GM19025 (cell line): ENCODE measurements around the gene PLSCR3.

Experiments
- ATAC-seq: cut with Tn5 transposase; IDR thresholded peaks from one replicate; pipeline ENCODE4 v1.9.1; 2021; ENCODE audit warnings: mild to moderate bottlenecking, low read depth, moderate library complexity; ENCODE audit not compliant: unreplicated experiment

PLSCR3 gene

GRCh38 chr17:7426896-7427489 is 32.7 kb upstream of the PLSCR3 start:
- ATAC-seq, result no peak

GRCh38 chr17:7426203-7426863 is 32.0 kb upstream of the PLSCR3 start:
- ATAC-seq, result no peak

- no peak for ATAC-seq
Observed at GRCh38 chr17:7425756-7426155, 31.4 kb upstream of the PLSCR3 start.

GRCh38 chr17:7425316-7425715 is 31.0 kb upstream of the PLSCR3 start, which contains the start of gene SPEM2:
Gene SPEM2, plus strand, starts transcription at chr17:7425616. Its CDS starts 73 bp downstream, at chr17:7425689.
- no peak for ATAC-seq

GRCh38 chr17:7423679-7424078 is 29.4 kb upstream of the PLSCR3 start:
- ATAC-seq, result no peak

GRCh38 chr17:7421186-7421585 is 26.9 kb upstream of the PLSCR3 start:
- no peak for ATAC-seq

GRCh38 chr17:7419819-7420610 is 25.7 kb upstream of the PLSCR3 start, which contains the start of gene SPEM1:
Gene SPEM1, plus strand, starts transcription at chr17:7420324. Its CDS starts 61 bp downstream, at chr17:7420385.
- ATAC-seq, result no peak

GRCh38 chr17:7418472-7419152 is 24.3 kb upstream of the PLSCR3 start:
- ATAC-seq, result no peak

- ATAC-seq, result no peak
Observed at GRCh38 chr17:7417056-7417655, 22.8 kb upstream of the PLSCR3 start.

GRCh38 chr17:7416323-7416722 is 22.0 kb upstream of the PLSCR3 start:
- ATAC-seq, result no peak

GRCh38 chr17:7415784-7416183 is 21.5 kb upstream of the PLSCR3 start:
- no peak for ATAC-seq

- ATAC-seq, result no peak
Observed at GRCh38 chr17:7414837-7415236, 20.5 kb upstream of the PLSCR3 start.

- no peak for ATAC-seq
Observed at GRCh38 chr17:7413346-7413985, 19.1 kb upstream of the PLSCR3 start.

- ATAC-seq, result no peak
Observed at GRCh38 chr17:7411427-7411750, 17.1 kb upstream of the PLSCR3 start.

GRCh38 chr17:7410634-7411426 is 16.5 kb upstream of the PLSCR3 start:
- no peak for ATAC-seq

GRCh38 chr17:7409716-7410115 is 15.4 kb upstream of the PLSCR3 start:
- ATAC-seq, result no peak

- ATAC-seq, result no peak
Observed at GRCh38 chr17:7408863-7409262, 14.5 kb upstream of the PLSCR3 start.

GRCh38 chr17:7408252-7408727 is 14.0 kb upstream of the PLSCR3 start:
- ATAC-seq, result no peak
